ENCODE measurements around the gene EDC3. TPM values are rescaled to one million over a fixed set of nuclear protein-coding genes. Genes with fewer than 3 reads are reported as not detected.
"Not testable (repeated sequence)": the region's sequence is repeated elsewhere in the genome, so short reads cannot be mapped to it uniquely, and the experiment has no call there.

EDC3 gene
- total RNA-seq, 1 experiment from 2014 or later, result 45.1 TPM

DNA sequence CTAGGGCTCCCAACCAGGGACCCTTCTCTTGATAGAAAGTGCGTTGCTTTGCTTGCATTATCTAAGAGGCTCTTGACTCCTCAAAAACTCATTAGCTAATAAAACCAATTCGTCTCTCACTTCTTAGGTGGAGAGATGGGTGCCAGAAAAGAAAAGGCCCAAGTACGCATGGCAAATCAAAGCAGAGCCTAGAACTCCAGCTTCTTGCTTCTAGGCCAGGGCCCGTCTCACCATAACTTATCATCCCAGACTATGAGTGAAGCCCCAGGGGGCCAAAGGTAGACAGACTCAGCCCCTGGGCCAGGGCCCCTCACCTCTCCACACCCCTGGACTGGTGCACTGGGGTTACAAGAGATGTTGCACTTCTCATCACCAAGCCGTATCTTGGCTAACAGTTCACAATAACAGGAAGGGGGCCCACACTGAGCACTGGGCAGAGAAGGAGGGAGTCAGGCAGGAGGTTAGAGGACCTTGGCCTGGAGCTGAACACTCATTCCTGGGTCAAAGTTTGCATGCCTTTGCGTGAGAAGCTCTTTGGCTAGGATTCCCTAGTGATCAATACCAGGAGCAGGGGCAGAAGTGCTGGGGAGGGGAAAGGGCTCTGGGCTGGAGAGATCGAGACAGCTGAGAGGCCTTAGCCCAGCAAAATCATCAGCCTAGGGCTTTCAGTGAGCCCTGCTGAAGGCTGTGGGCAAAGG lies 34.9 kb upstream of the EDC3 start:
- Histone ChIP-seq H3K4me3 (replicated peaks in 1 of 2; ENCODE audit: low read depth in 1 of 2, low read length in 2 of 2) (no peak overlapping the region), H3K9ac (ENCODE audit: low read length) (no peak overlapping the region), H3K9me2 (ENCODE audit: insufficient read depth) (no peaks in the 10 kb centered on the region), H3K79me2 (ENCODE audit: insufficient read depth, low read length) (no peaks in the 10 kb centered on the region), H2AFZ (ENCODE audit: low read depth, low read length, poor library complexity, severe bottlenecking) (no peak overlapping the region), H3K4me2 (ENCODE audit: low read length) (no peak overlapping the region), H3K9me3 (ENCODE audit: control insufficient read depth in 1 of 2, insufficient read depth in 1 of 2, low read depth in 1 of 2, low read length in 2 of 2) (no peaks in the 10 kb centered on the region), H4K20me1 (ENCODE audit: insufficient read depth) (no peaks in the 10 kb centered on the region), H3K27ac (ENCODE audit: low read depth, low read length) (no peak overlapping the region), H3K36me3 (ENCODE audit: control insufficient read depth in 1 of 2, insufficient read depth in 2 of 2, low read length in 2 of 2) (no peaks in the 10 kb centered on the region), H3K27me3 (ENCODE audit: insufficient read depth, low read length) (no peaks in the 10 kb centered on the region), H3K4me1 (ENCODE audit: control insufficient read depth in 1 of 2, insufficient read depth in 2 of 2, low read length in 2 of 2) (peaks cover 2 to 39% of the 10 kb centered on the region in 2 experiments; a peak in 3 of 4 replicates)
- no TSS peak for BruUV-seq (replicated peaks)
- DNase-seq (ENCODE audit: low read depth, low spot score) (no peak), ATAC-seq (no peak)
- intact Hi-C loops (cut with micrococcal nuclease), result no loop called here
- POLR2A ChIA-PET, result no interaction called here
- RAD21 ChIA-PET (ENCODE audit: low non-redundant PET in 1 of 2, low total read pairs in 2 of 2, uncharacterized antibody in 2 of 2, unreplicated experiment in 2 of 2), result no interaction called here
- TF ChIP-seq EZH2 (IDR thresholded peaks at IDR 0.05) (no peak), SIN3A (IDR thresholded peaks at IDR 0.05; ENCODE audit: low read depth) (no peak), EGR1 (IDR thresholded peaks at IDR 0.05; ENCODE audit: low read depth) (no peak), SP1 (IDR thresholded peaks at IDR 0.05; ENCODE audit: low read depth) (no peak), JUND (IDR thresholded peaks at IDR 0.05) (no peak), POLR2AphosphoS5 (IDR thresholded peaks at IDR 0.05; ENCODE audit: low read depth, low read length) (no peak), SRF (IDR thresholded peaks at IDR 0.05; ENCODE audit: low read depth) (no peak), CEBPB (IDR thresholded peaks at IDR 0.05; ENCODE audit: low read depth) (no peak), TCF7L2 (IDR thresholded peaks at IDR 0.05; ENCODE audit: borderline replicate concordance, extremely low read depth, insufficient read depth, insufficient read length) (no peak), ZFX (IDR thresholded peaks at IDR 0.05) (no peak), YY1 (IDR thresholded peaks at IDR 0.05; ENCODE audit: extremely low read depth, insufficient replicate concordance, low read depth, low read length) (no peak)
- TF ChIP-seq, protein P1, sequence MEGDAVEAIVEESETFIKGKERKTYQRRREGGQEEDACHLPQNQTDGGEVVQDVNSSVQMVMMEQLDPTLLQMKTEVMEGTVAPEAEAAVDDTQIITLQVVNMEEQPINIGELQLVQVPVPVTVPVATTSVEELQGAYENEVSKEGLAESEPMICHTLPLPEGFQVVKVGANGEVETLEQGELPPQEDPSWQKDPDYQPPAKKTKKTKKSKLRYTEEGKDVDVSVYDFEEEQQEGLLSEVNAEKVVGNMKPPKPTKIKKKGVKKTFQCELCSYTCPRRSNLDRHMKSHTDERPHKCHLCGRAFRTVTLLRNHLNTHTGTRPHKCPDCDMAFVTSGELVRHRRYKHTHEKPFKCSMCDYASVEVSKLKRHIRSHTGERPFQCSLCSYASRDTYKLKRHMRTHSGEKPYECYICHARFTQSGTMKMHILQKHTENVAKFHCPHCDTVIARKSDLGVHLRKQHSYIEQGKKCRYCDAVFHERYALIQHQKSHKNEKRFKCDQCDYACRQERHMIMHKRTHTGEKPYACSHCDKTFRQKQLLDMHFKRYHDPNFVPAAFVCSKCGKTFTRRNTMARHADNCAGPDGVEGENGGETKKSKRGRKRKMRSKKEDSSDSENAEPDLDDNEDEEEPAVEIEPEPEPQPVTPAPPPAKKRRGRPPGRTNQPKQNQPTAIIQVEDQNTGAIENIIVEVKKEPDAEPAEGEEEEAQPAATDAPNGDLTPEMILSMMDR (IDR thresholded peaks at IDR 0.05 in 2 of 3, conservative IDR thresholded peaks at IDR 0.05 in 1 of 3; ENCODE audit: borderline replicate concordance in 1 of 3, insufficient read depth in 1 of 3, low read depth in 2 of 3, low read length in 2 of 3), result no peak
- TF ChIP-seq, protein P2, sequence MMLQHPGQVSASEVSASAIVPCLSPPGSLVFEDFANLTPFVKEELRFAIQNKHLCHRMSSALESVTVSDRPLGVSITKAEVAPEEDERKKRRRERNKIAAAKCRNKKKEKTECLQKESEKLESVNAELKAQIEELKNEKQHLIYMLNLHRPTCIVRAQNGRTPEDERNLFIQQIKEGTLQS (IDR thresholded peaks at IDR 0.05), result no peak
- CTCF ChIA-PET, result no interaction called here

DNA sequence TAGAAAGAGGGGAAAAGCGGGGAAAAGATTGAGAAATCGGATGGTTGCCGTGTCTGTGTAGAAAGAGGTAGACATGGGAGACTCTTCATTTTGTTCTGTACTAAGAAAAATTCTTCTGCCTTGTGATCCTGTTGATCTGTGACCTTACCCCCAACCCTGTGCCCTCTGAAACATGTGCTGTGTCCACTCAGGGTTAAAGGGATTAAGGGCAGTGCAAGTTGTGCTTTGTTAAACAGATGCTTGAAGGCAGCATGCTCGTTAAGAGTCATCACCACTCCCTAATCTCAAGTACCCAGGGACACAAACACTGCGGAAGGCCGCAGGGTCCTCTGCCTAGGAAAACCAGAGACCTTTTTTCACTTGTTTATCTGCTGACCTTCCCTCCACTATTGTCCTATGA lies 33.5 kb upstream of the EDC3 start:
- H2AFZ ChIP-seq (ENCODE audit: low read depth, low read length, poor library complexity, severe bottlenecking); H3K36me3 ChIP-seq (ENCODE audit: control insufficient read depth in 1 of 2, insufficient read depth in 2 of 2, low read length in 2 of 2); H3K79me2 ChIP-seq (ENCODE audit: insufficient read depth, low read length); intact Hi-C loops (cut with micrococcal nuclease); H3K9me3 ChIP-seq (ENCODE audit: control insufficient read depth in 1 of 2, insufficient read depth in 1 of 2, low read depth in 1 of 2, low read length in 2 of 2); ATAC-seq; POLR2A ChIA-PET; H3K4me3 ChIP-seq (replicated peaks in 1 of 2; ENCODE audit: low read depth in 1 of 2, low read length in 2 of 2); H4K20me1 ChIP-seq (ENCODE audit: insufficient read depth); H3K27ac ChIP-seq (ENCODE audit: low read depth, low read length); BruUV-seq (replicated peaks); H3K9me2 ChIP-seq (ENCODE audit: insufficient read depth); DNase-seq (ENCODE audit: low read depth, low spot score); H3K9ac ChIP-seq (ENCODE audit: low read length); CTCF ChIA-PET; RAD21 ChIA-PET (ENCODE audit: low non-redundant PET in 1 of 2, low total read pairs in 2 of 2, uncharacterized antibody in 2 of 2, unreplicated experiment in 2 of 2); H3K4me2 ChIP-seq (ENCODE audit: low read length); H3K27me3 ChIP-seq (ENCODE audit: insufficient read depth, low read length): not testable (repeated sequence)
- H3K4me1 ChIP-seq (ENCODE audit: control insufficient read depth in 1 of 2, insufficient read depth in 2 of 2, low read length in 2 of 2), result peaks cover 11 to 49% of the 10 kb centered on the region in 2 experiments; a peak in 3 of 4 replicates

DNA sequence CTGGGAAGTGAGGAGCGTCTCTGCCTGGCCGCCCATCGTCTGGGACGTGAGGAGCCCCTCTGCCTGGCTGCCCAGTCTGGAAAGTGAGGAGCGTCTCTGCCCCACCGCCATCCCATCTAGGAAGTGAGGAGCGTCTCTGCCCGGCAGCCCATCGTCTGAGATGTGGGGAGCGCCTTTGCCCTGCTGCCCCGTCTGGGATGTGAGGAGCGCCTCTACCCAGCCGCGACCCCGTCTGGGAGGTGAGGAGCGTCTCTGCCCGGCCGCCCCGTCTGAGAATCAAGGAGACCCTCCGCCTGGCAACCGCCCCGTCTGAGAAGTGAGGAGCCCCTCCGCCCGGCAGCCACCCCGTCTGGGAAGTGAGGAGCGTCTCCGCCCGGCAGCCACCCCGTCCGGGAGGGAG lies 32.9 kb upstream of the EDC3 start:
- peaks cover 15 to 56% of the 10 kb centered on the region in 2 experiments for H3K4me1 ChIP-seq (ENCODE audit: control insufficient read depth in 1 of 2, insufficient read depth in 2 of 2, low read length in 2 of 2)
- H3K27ac ChIP-seq (ENCODE audit: low read depth, low read length); DNase-seq (ENCODE audit: low read depth, low spot score); CTCF ChIA-PET; H3K9ac ChIP-seq (ENCODE audit: low read length); H3K36me3 ChIP-seq (ENCODE audit: control insufficient read depth in 1 of 2, insufficient read depth in 2 of 2, low read length in 2 of 2); H3K9me3 ChIP-seq (ENCODE audit: control insufficient read depth in 1 of 2, insufficient read depth in 1 of 2, low read depth in 1 of 2, low read length in 2 of 2); BruUV-seq (replicated peaks); ATAC-seq; intact Hi-C loops (cut with micrococcal nuclease); RAD21 ChIA-PET (ENCODE audit: low non-redundant PET in 1 of 2, low total read pairs in 2 of 2, uncharacterized antibody in 2 of 2, unreplicated experiment in 2 of 2); H3K4me3 ChIP-seq (replicated peaks in 1 of 2; ENCODE audit: low read depth in 1 of 2, low read length in 2 of 2); H4K20me1 ChIP-seq (ENCODE audit: insufficient read depth); POLR2A ChIA-PET; H3K27me3 ChIP-seq (ENCODE audit: insufficient read depth, low read length); H3K79me2 ChIP-seq (ENCODE audit: insufficient read depth, low read length); H3K4me2 ChIP-seq (ENCODE audit: low read length); H2AFZ ChIP-seq (ENCODE audit: low read depth, low read length, poor library complexity, severe bottlenecking); H3K9me2 ChIP-seq (ENCODE audit: insufficient read depth): not testable (repeated sequence)
